GM23248 (cell line): ENCODE measurements around the gene FAM83G.

Experiments
- EZH2 ChIP-seq: fragments of 200-600 bp; sonication (generic); IDR thresholded peaks from 2 replicates; pipeline ENCODE4 v1.6.1; 2018; ENCODE audit warnings: antibody characterized with exemption, mild to moderate bottlenecking; ENCODE audit not compliant: insufficient read depth, poor library complexity, severe bottlenecking
- EZH2phosphoT487 ChIP-seq: fragments of 200-600 bp; sonication (generic); IDR thresholded peaks from 2 replicates; pipeline ENCODE4 v1.6.1; 2018; ENCODE audit warnings: antibody characterized with exemption, moderate library complexity, mild to moderate bottlenecking, low read depth; ENCODE audit not compliant: insufficient read depth

DNA sequence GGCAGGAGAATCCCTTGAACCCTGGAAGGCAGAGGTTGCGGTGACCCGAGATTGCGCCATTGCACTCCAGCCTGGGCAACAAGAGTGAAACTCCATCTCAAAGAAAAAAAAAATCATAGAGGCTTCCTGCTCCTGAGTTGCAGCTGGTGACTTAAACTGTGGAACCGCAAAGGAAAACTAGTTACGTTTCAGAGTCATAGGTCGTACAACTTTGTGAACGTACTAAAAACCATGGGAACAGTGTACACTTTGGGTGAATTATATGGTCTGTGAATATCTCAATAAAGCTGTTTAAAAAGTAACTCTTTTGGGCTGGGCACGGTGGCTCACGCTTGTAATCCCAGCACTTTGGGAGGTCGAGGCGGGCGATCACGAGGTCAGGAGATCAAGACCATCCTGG is 29.0 kb downstream of the FAM83G start:
- TF ChIP-seq EZH2phosphoT487 (no peak), EZH2 (no peak)
